Endothelial cell of umbilical vein (primary cell): Measurements from ENCODE around the gene NCOA5. TPM values are rescaled to one million over a fixed set of nuclear protein-coding genes. Genes with fewer than 3 reads are reported as not detected.

Experiments
- BruUV-seq: library from RNA; stranded (reverse); fragments of 400-500 nt; replicated peaks from 2 replicates; lab custom pipeline; 2021; lab: Mats Ljungman, UMichigan
- CTCF ChIA-PET: fragments of 300-600, 350-600 bp; sonication (Branson Sonifier 250); formaldehyde crosslinking; loops from one replicate; lab custom pipeline; 2021; ENCODE audit warnings: antibody characterized with exemption, inconsistent platforms; lab: Charles Lee
- POLR2A ChIA-PET: fragments of 300-600, 350-600 bp; sonication (Branson Sonifier 250); formaldehyde crosslinking; loops from one replicate; lab custom pipeline; 2021; ENCODE audit warnings: antibody characterized with exemption, inconsistent platforms; lab: Charles Lee
- DNase-seq: peaks from one replicate; pipeline ENCODE4 v3.0.0-alpha.2; 2011; ENCODE audit warnings: low read depth, low spot score
- FAIRE-seq: peaks from 2 replicates; lab custom pipeline; 2011; peaks lifted over from hg19 to GRCh38; lab: Jason Lieb, UNC
- H2AFZ ChIP-seq: 2 replicates; pipeline ENCODE4 v1.6.0; 2012; ENCODE audit warnings: low read depth, low read length, control low read depth, inconsistent platforms
- H3K27ac ChIP-seq: 2 replicates; pipeline ENCODE4 v1.5.1; 2011; ENCODE audit warnings: low read depth, mild to moderate bottlenecking, control low read depth, low read length, moderate library complexity; ENCODE audit not compliant: insufficient read depth
- H3K27me3 ChIP-seq, 2 experiments: 2 replicates each; pipeline versions ENCODE4 v1.6.0 to v1.6.1; 2011; ENCODE audit warnings: low read length in 2 of 2, mixed read lengths in 1 of 2; ENCODE audit not compliant: control insufficient read depth in 2 of 2, insufficient read depth in 2 of 2
- H3K36me3 ChIP-seq, 2 experiments: 2 replicates in 1 of 2; 3 replicates in 1 of 2; pipeline ENCODE4 v1.5.1; 2011; ENCODE audit warnings: low read length in 2 of 2, mild to moderate bottlenecking in 1 of 2, moderate library complexity in 1 of 2; ENCODE audit not compliant: control insufficient read depth in 2 of 2, insufficient read depth in 2 of 2; ENCODE audit errors: extremely low read depth in 1 of 2
- H3K4me1 ChIP-seq: 3 replicates; pipeline ENCODE4 v1.5.1; 2011; ENCODE audit warnings: mild to moderate bottlenecking, low read length; ENCODE audit not compliant: control insufficient read depth, insufficient read depth; ENCODE audit errors: extremely low read depth
- H3K4me2 ChIP-seq: 2 replicates; pipeline ENCODE4 v1.6.1; 2011; ENCODE audit warnings: low read length, control low read depth, mixed read lengths; ENCODE audit not compliant: insufficient read depth
- H3K4me3 ChIP-seq, 3 experiments: fragments of 200-600 bp in 1 of 3; sonication (generic), shearing (Covaris generic) in 1 of 3; replicated peaks in 1 of 3; 2 replicates each; pipeline ENCODE4 v1.5.1; 2011 to 2016; ENCODE audit warnings: control low read depth in 3 of 3, low read length in 3 of 3, mild to moderate bottlenecking in 2 of 3, inconsistent platforms in 1 of 3, low read depth in 1 of 3, moderate library complexity in 1 of 3; ENCODE audit not compliant: insufficient read depth in 1 of 3
- H3K79me2 ChIP-seq: 2 replicates; pipeline ENCODE4 v1.6.0; 2012; ENCODE audit warnings: low read length, inconsistent platforms; ENCODE audit not compliant: control insufficient read depth, insufficient read depth
- H3K9ac ChIP-seq: replicated peaks from 2 replicates; pipeline ENCODE3; 2011; ENCODE audit warnings: low read length, control low read depth; ENCODE audit not compliant: insufficient read depth; ENCODE audit errors: extremely low read depth
- H3K9me1 ChIP-seq: replicated peaks from 3 replicates; pipeline ENCODE4 v1.6.0; 2011; ENCODE audit warnings: mild to moderate bottlenecking, low read length; ENCODE audit not compliant: control insufficient read depth, insufficient read depth; ENCODE audit errors: extremely low read depth
- H3K9me3 ChIP-seq: replicated peaks from 2 replicates; pipeline ENCODE4 v1.5.1; 2012; ENCODE audit warnings: low read length, inconsistent platforms; ENCODE audit not compliant: control insufficient read depth, insufficient read depth
- H4K20me1 ChIP-seq: replicated peaks from 2 replicates; pipeline ENCODE3; 2011; ENCODE audit warnings: mild to moderate bottlenecking, low read length; ENCODE audit not compliant: control insufficient read depth, insufficient read depth; ENCODE audit errors: extremely low read depth
- CTCF ChIP-seq, 2 donors: IDR thresholded peaks; 1 replicate in 1 of 2; 2 replicates in 1 of 2; pipeline ENCODE4 v1.5.1; 2011; ENCODE audit warnings: low read length in 2 of 2, mild to moderate bottlenecking in 2 of 2, moderate library complexity in 2 of 2, control low read depth in 1 of 2, inconsistent platforms in 1 of 2, low read depth in 1 of 2; ENCODE audit not compliant: insufficient read depth in 1 of 2; ENCODE audit errors: extremely low read depth in 1 of 2
- EZH2 ChIP-seq: IDR thresholded peaks from 2 replicates; pipeline ENCODE4 v1.6.1; 2012; ENCODE audit warnings: borderline replicate concordance, low read depth, mild to moderate bottlenecking, moderate library complexity, low read length, inconsistent platforms; ENCODE audit not compliant: severe bottlenecking
- FOS ChIP-seq: IDR thresholded peaks from 2 replicates; pipeline ENCODE4 v1.6.1; 2011; ENCODE audit warnings: mild to moderate bottlenecking, low read length, moderate library complexity, borderline replicate concordance; ENCODE audit not compliant: insufficient read depth
- GATA2 ChIP-seq: IDR thresholded peaks from 2 replicates; pipeline ENCODE4 v1.7.0; 2011; ENCODE audit warnings: low read depth, mild to moderate bottlenecking, moderate library complexity, mixed read lengths, low read length; ENCODE audit not compliant: insufficient read length, insufficient read depth
- MYC ChIP-seq: IDR thresholded peaks from one replicate; pipeline ENCODE4 v1.6.1; 2011; ENCODE audit warnings: mild to moderate bottlenecking, low read depth, low read length
- POLR2A ChIP-seq: IDR thresholded peaks from 2 replicates; pipeline ENCODE4 v1.6.1; 2012; ENCODE audit warnings: low read depth, mild to moderate bottlenecking, control low read depth, low read length
- POLR2AphosphoS5 ChIP-seq: IDR thresholded peaks from 2 replicates; pipeline ENCODE4 v1.6.1; 2012; ENCODE audit warnings: low read depth, mild to moderate bottlenecking, control low read depth, low read length, moderate library complexity; ENCODE audit not compliant: insufficient read depth
- dilution Hi-C: fragments of 300-500 bp; cut with MboI; formaldehyde crosslinking; loops from one replicate; pipeline ENCODE4 v1.15.0; 2019; ENCODE audit warnings: low sequenced_read_pairs; ENCODE audit not compliant: extremely low pct_ligation_motif_present
- intact Hi-C: fragments of 100-400 bp; cut with micrococcal nuclease; formaldehyde crosslinking; loops from one replicate; pipeline ENCODE4 v1.10.0; 2022
- polyA plus RNA-seq, 4 experiments: library from polyadenylated mRNA; depleted of rRNA in 3 of 4; stranded (reverse) in 3 of 4; unstranded in 1 of 4; fragments of >200 nt; gene quantifications; 2 replicates each; pipeline versions ENCODE4 v1.2.1 to v1.2.3, GENCODE V29; 2011 to 2012; ENCODE audit warnings: missing spikeins in 1 of 4
- total RNA-seq: library from RNA; stranded (reverse); gene quantifications from 2 replicates; pipeline ENCODE4 v1.2.3, GENCODE V29; 2021

The NCOA5 gene
- total and polyA plus RNA-seq, 2 donors (not counting 3 experiments of a cell fraction or from before 2014, with no cell fraction given) = 32.0 to 39.5 TPM

GRCh38 chr20:46076806-46077205 lies 13.0 kb downstream of the NCOA5 start:
- DNase-seq = no peak
- Histone ChIP-seq H3K9me1 (no peaks in the 10 kb centered on the region), H3K9ac (no peak overlapping the region), H3K27ac (no peak overlapping the region), H3K79me2 (peaks cover 27% of the 10 kb centered on the region), H3K4me2 (no peak overlapping the region), H4K20me1 (peaks cover 11% of the 10 kb centered on the region), H3K27me3 (no peaks in the 10 kb centered on the region), H3K36me3 (peaks cover 12 to 23% of the 10 kb centered on the region in 2 experiments), H3K4me3 (no peak overlapping the region), H2AFZ (no peak overlapping the region), H3K4me1 (no peaks in the 10 kb centered on the region), H3K9me3 (no peaks in the 10 kb centered on the region)
- intact Hi-C loops = no loop called here
- FAIRE-seq = no peak
- ChIA-PET CTCF (interaction anchor here (0.6 to 1.2 kb wide), 3 partner anchors 11 to 54 kb away, joined by 4 read pairs; no protein-coding TSS in a partner anchor), POLR2A (no interaction called here)
- dilution Hi-C loops = no loop called here
- no peak for TF ChIP-seq POLR2A
- TF ChIP-seq GATA2 = no peak
- no peak for TF ChIP-seq FOS
- no peak for TF ChIP-seq POLR2AphosphoS5
- TF ChIP-seq EZH2 = no peak
- no peak for TF ChIP-seq MYC
- TF ChIP-seq CTCF (IDR thresholded peaks at IDR 0.05; ENCODE audit: extremely low read depth in 1 of 2, insufficient read depth in 1 of 2, low read depth in 1 of 2, low read length in 2 of 2) = no peak
- no TSS peak for BruUV-seq
